ENCODE data around the gene AGMO.

AGMO gene

DNA sequence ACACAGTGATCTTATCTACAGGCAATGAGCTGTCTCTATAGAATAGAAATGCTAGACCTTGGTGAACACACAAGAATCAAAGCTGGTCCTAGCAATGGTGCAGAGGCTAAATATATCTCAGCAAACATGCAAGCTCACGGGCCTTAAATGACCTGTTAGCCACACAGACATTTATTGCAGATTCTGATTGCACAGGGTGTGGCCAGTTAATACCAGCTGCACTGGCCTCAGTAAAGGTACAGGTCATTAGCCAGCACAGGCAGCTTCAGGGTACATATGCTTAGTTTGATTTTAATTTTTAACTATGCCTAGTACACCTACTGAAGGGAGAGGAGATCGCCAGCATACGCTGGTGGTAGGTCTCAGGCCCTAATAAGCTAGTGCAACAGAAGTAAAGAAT, 393.9 kb downstream of the AGMO start:
- TF ChIP-seq, protein P1, sequence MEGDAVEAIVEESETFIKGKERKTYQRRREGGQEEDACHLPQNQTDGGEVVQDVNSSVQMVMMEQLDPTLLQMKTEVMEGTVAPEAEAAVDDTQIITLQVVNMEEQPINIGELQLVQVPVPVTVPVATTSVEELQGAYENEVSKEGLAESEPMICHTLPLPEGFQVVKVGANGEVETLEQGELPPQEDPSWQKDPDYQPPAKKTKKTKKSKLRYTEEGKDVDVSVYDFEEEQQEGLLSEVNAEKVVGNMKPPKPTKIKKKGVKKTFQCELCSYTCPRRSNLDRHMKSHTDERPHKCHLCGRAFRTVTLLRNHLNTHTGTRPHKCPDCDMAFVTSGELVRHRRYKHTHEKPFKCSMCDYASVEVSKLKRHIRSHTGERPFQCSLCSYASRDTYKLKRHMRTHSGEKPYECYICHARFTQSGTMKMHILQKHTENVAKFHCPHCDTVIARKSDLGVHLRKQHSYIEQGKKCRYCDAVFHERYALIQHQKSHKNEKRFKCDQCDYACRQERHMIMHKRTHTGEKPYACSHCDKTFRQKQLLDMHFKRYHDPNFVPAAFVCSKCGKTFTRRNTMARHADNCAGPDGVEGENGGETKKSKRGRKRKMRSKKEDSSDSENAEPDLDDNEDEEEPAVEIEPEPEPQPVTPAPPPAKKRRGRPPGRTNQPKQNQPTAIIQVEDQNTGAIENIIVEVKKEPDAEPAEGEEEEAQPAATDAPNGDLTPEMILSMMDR (IDR thresholded peaks at IDR 0.05; ENCODE audit: low read depth, low read length), result no peak
- in situ Hi-C loops (cut with HindIII; ENCODE audit: low sequenced_read_pairs), result no loop called here
- H3K4me3 ChIP-seq (ENCODE audit: low read depth, low read length), result no peak overlapping the region
- no peak for DNase-seq (ENCODE audit: low read depth, low spot score)

DNA sequence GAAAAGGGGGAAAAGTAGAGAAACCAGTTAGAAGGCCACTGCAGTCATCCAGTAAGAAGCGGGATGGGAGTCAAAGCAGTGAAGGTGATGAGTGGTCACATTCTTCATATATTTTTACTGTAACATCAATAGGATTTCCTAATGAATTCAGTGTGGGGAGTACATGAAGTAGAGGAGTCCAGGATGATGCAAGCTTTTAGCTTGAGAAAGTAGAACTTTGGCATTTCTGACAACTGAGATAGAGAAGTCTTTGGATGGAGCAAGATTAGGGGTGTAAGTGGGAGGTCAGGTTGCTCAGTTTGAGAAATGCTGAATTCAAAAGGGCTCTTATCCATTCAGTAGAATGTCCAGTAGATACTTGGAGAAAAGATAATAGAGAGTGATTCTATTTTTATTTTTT, 395.2 kb downstream of the AGMO start:
- H3K4me3 ChIP-seq (ENCODE audit: low read depth, low read length), result no peak overlapping the region
- in situ Hi-C loops (cut with HindIII; ENCODE audit: low sequenced_read_pairs), result no loop called here
- TF ChIP-seq, protein P1 (IDR thresholded peaks at IDR 0.05; ENCODE audit: low read depth, low read length), result no peak
- no peak for DNase-seq (ENCODE audit: low read depth, low spot score)

- in situ Hi-C loops (cut with HindIII; ENCODE audit: low sequenced_read_pairs), result no loop called here
- DNase-seq (ENCODE audit: low read depth, low spot score), result no peak
- TF ChIP-seq, protein P1 (IDR thresholded peaks at IDR 0.05; ENCODE audit: low read depth, low read length), result no peak
- no peak overlapping the region for H3K4me3 ChIP-seq (ENCODE audit: low read depth, low read length)
These were observed 402.6 kb downstream of the AGMO start for GRCh38 chr7:15159261-15159660.

- no peak for DNase-seq (ENCODE audit: low read depth, low spot score)
- in situ Hi-C loops (cut with HindIII; ENCODE audit: low sequenced_read_pairs), result no loop called here
- H3K4me3 ChIP-seq (ENCODE audit: low read depth, low read length), result no peak overlapping the region
- TF ChIP-seq, protein P1 (IDR thresholded peaks at IDR 0.05; ENCODE audit: low read depth, low read length), result no peak
These were observed 403.5 kb downstream of the AGMO start for GRCh38 chr7:15158141-15158810.
